H9 (cell line): ENCODE measurements around the gene TAPBPL. TPM values are rescaled to one million over a fixed set of nuclear protein-coding genes. Genes with fewer than 3 reads are reported as not detected.

ENCODE experiments used
- DNase-seq: peaks from one replicate; pipeline ENCODE4 v3.0.0-alpha.2; 2017
- H2AFZ ChIP-seq: one replicate; pipeline ENCODE4 v1.6.1; 2013; ENCODE audit warnings: mild to moderate bottlenecking, low read length, control low read depth, moderate library complexity
- H2AK5ac ChIP-seq: 2 replicates; pipeline ENCODE4 v1.6.1; 2013; ENCODE audit warnings: low read length, control low read depth, mixed read lengths; ENCODE audit not compliant: insufficient read length
- H2BK120ac ChIP-seq: one replicate; pipeline ENCODE4 v1.6.1; 2013; ENCODE audit warnings: low read depth, mild to moderate bottlenecking, low read length, control low read depth, inconsistent platforms; ENCODE audit not compliant: poor library complexity, severe bottlenecking
- H2BK12ac ChIP-seq: 2 replicates; pipeline ENCODE4 v1.6.1; 2013; ENCODE audit warnings: low read length, control low read depth, mixed read lengths, low read depth; ENCODE audit not compliant: insufficient read length
- H2BK15ac ChIP-seq: 2 replicates; pipeline ENCODE4 v1.6.1; 2013; ENCODE audit warnings: low read depth, low read length, control low read depth
- H2BK20ac ChIP-seq: one replicate; pipeline ENCODE4 v1.6.1; 2013; ENCODE audit warnings: low read depth, mild to moderate bottlenecking, low read length, control low read depth, inconsistent platforms; ENCODE audit not compliant: poor library complexity, severe bottlenecking
- H2BK5ac ChIP-seq: 2 replicates; pipeline ENCODE4 v1.6.1; 2013; ENCODE audit warnings: low read length, control low read depth, mixed read lengths; ENCODE audit not compliant: insufficient read length
- H3K14ac ChIP-seq: 2 replicates; pipeline ENCODE4 v1.6.1; 2013; ENCODE audit warnings: low read length, control low read depth; ENCODE audit not compliant: insufficient read depth
- H3K18ac ChIP-seq: 2 replicates; pipeline ENCODE4 v1.6.1; 2013; ENCODE audit warnings: low read depth, mild to moderate bottlenecking, mixed read lengths, low read length, control low read depth; ENCODE audit not compliant: insufficient read length
- H3K23ac ChIP-seq: 2 replicates; pipeline ENCODE4 v1.6.1; 2013; ENCODE audit warnings: low read length, control low read depth, mixed read lengths, low read depth; ENCODE audit not compliant: insufficient read length
- H3K23me2 ChIP-seq: 2 replicates; pipeline ENCODE4 v1.6.1; 2013; ENCODE audit warnings: low read depth, mild to moderate bottlenecking, mixed read lengths, low read length, control low read depth; ENCODE audit not compliant: insufficient read length, poor library complexity, severe bottlenecking
- H3K27ac ChIP-seq: 2 replicates; pipeline ENCODE4 v1.5.1; 2013; ENCODE audit warnings: low read length, control low read depth, mixed read lengths, low read depth; ENCODE audit not compliant: insufficient read length
- H3K27me3 ChIP-seq: 2 replicates; pipeline ENCODE4 v1.6.1; 2013; ENCODE audit warnings: low read length, control low read depth, inconsistent platforms; ENCODE audit not compliant: insufficient read depth
- H3K4ac ChIP-seq: 2 replicates; pipeline ENCODE4 v1.6.1; 2013; ENCODE audit warnings: low read depth, mild to moderate bottlenecking, control low read depth, inconsistent platforms, low read length, moderate library complexity
- H3K4me1 ChIP-seq: 2 replicates; pipeline ENCODE4 v1.6.1; 2013; ENCODE audit warnings: low read length, control low read depth, inconsistent platforms; ENCODE audit not compliant: insufficient read depth
- H3K4me2 ChIP-seq: 2 replicates; pipeline ENCODE4 v1.6.1; 2013; ENCODE audit warnings: low read length, control low read depth, mixed read lengths; ENCODE audit not compliant: insufficient read length, insufficient read depth
- H3K56ac ChIP-seq: 2 replicates; pipeline ENCODE4 v1.6.1; 2013; ENCODE audit warnings: low read depth, mild to moderate bottlenecking, mixed read lengths, low read length, control low read depth; ENCODE audit not compliant: insufficient read length
- H3K79me1 ChIP-seq: 2 replicates; pipeline ENCODE4 v1.6.1; 2013; ENCODE audit warnings: low read depth, mild to moderate bottlenecking, moderate library complexity, low read length, control low read depth, inconsistent platforms; ENCODE audit not compliant: insufficient read depth, poor library complexity, severe bottlenecking
- H3K79me2 ChIP-seq: 2 replicates; pipeline ENCODE4 v1.6.1; 2013; ENCODE audit warnings: low read length, control low read depth, inconsistent platforms; ENCODE audit not compliant: insufficient read depth
- H3K9ac ChIP-seq: 2 replicates; pipeline ENCODE4 v1.6.1; 2013; ENCODE audit warnings: low read length, control low read depth, mixed read lengths; ENCODE audit not compliant: insufficient read length; ENCODE audit errors: extremely low read depth
- H3K9me3 ChIP-seq: one replicate; pipeline ENCODE4 v1.6.1; 2013; ENCODE audit warnings: low read depth, low read length, inconsistent platforms; ENCODE audit not compliant: control insufficient read depth
- H3T11ph ChIP-seq: one replicate; pipeline ENCODE4 v1.6.1; 2013; ENCODE audit warnings: mild to moderate bottlenecking, low read length, control low read depth, inconsistent platforms
- H4K20me1 ChIP-seq: one replicate; pipeline ENCODE4 v1.6.1; 2013; ENCODE audit not compliant: control insufficient read depth, insufficient read length, insufficient read depth
- H4K5ac ChIP-seq: 2 replicates; pipeline ENCODE4 v1.6.1; 2013; ENCODE audit warnings: low read depth, mild to moderate bottlenecking, mixed read lengths, low read length, control low read depth; ENCODE audit not compliant: insufficient read length
- H4K8ac ChIP-seq: replicated peaks from 2 replicates; pipeline ENCODE4 v1.6.1; 2013; ENCODE audit warnings: low read length, control low read depth, mixed read lengths, low read depth; ENCODE audit not compliant: insufficient read length
- H4K91ac ChIP-seq: 2 replicates; pipeline ENCODE4 v1.6.1; 2013; ENCODE audit warnings: low read depth, mild to moderate bottlenecking, moderate library complexity, mixed read lengths, low read length, control low read depth; ENCODE audit not compliant: insufficient read length
- H3K27ac Mint-ChIP-seq, 3 experiments: 2 replicates in 2 of 3; 3 replicates in 1 of 3; pipeline ENCODE4 v1.8.0; 2020 to 2021; ENCODE audit warnings: mixed read lengths in 3 of 3, mild to moderate bottlenecking in 1 of 3, moderate library complexity in 1 of 3
- H3K27me3 Mint-ChIP-seq: 2 replicates; pipeline ENCODE4 v1.8.0; 2021; ENCODE audit warnings: low read depth, mild to moderate bottlenecking, moderate library complexity, mixed read lengths
- H3K36me3 Mint-ChIP-seq, 3 experiments: 2 replicates in 2 of 3; 3 replicates in 1 of 3; pipeline ENCODE4 v1.8.0; 2020 to 2021; ENCODE audit warnings: low read depth in 3 of 3, mixed read lengths in 3 of 3; ENCODE audit not compliant: insufficient read depth in 1 of 3
- H3K4me1 Mint-ChIP-seq, 2 experiments: 2 replicates each; pipeline ENCODE4 v1.8.0; 2020; ENCODE audit warnings: mixed read lengths in 2 of 2
- H3K4me3 Mint-ChIP-seq, 2 experiments: 2 replicates in 1 of 2; 3 replicates in 1 of 2; pipeline ENCODE4 v1.8.0; 2020 to 2021; ENCODE audit warnings: mild to moderate bottlenecking in 2 of 2, mixed read lengths in 2 of 2, moderate library complexity in 1 of 2
- H3K9me3 Mint-ChIP-seq, 2 experiments: 2 replicates in 1 of 2; 3 replicates in 1 of 2; pipeline ENCODE4 v1.8.0; 2020; ENCODE audit warnings: mild to moderate bottlenecking in 2 of 2, mixed read lengths in 2 of 2, moderate library complexity in 1 of 2
- WGBS: extraction: QIAGEN DNeasy Blood & Tissue Kit; methylation state at CpG from one replicate; pipeline ENCODE4 v1.1.7; 2013; ENCODE audit warnings: missing lambda C conversion rate, low lambda C conversion rate, mixed read lengths; ENCODE audit not compliant: insufficient read length; ENCODE audit errors: extremely low coverage; 5-methylcytosine and 5-hydroxymethylcytosine counted together
- total RNA-seq: library from RNA; stranded (reverse); gene quantifications from 2 replicates; pipeline ENCODE4 v1.2.1, GENCODE V29; 2021
- TF ChIP-seq, protein P1 (sequence below): fragments of 200-600 bp; sonication (generic); conservative IDR thresholded peaks from 3 replicates; pipeline ENCODE4 v1.8.0; 2021; ENCODE audit warnings: antibody characterized with exemption, mild to moderate bottlenecking

The TAPBPL gene
- total RNA-seq, 1 experiment from 2014 or later, result 1.4 TPM

DNA sequence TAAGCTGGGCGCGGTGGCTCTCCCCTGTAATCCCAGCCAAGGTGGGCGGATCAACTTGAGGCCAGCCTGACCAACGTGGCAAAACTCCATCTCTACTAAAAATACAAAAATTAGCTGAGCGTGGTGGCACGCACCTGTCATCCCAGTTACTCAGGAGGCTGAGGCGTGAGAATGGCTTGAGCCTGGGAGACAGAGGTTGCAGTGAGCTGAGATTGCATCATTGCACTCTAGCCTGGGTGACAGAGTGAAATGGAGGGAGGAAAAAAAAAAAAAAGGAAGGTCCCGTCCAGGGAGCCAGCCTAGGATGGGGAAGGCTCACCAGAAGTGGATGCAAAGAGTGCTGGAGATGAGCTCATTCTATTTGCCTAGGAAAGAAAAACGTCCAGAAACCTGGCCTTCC is 9.0 kb upstream of the TAPBPL start:
- peaks cover 8 to 21% of the 10 kb centered on the region in 2 experiments for H3K4me1 Mint-ChIP-seq
- Histone ChIP-seq H3K27ac (no peak overlapping the region), H2BK5ac (no peak overlapping the region), H3K4me2 (no peak overlapping the region), H4K91ac (no peak overlapping the region), H3K9me3 (no peaks in the 10 kb centered on the region), H3K4ac (no peak overlapping the region), H3T11ph (no peak overlapping the region), H3K79me1 (no peaks in the 10 kb centered on the region), H3K79me2 (no peaks in the 10 kb centered on the region), H2BK120ac (no peak overlapping the region), H3K27me3 (no peaks in the 10 kb centered on the region; the same call in 1 of the 2 replicates), H2AFZ (no peak overlapping the region), H3K9ac (no peak overlapping the region), H2BK15ac (no peak overlapping the region), H3K23ac (no peak overlapping the region), H3K23me2 (no peaks in the 10 kb centered on the region), H2BK20ac (no peak overlapping the region), H4K8ac (no peak overlapping the region), H3K56ac (no peak overlapping the region), H4K20me1 (no peaks in the 10 kb centered on the region), H3K14ac (no peak overlapping the region), H2BK12ac (no peak overlapping the region), H2AK5ac (no peak overlapping the region), H3K4me1 (no peaks in the 10 kb centered on the region), H4K5ac (no peak overlapping the region), H3K18ac (no peak overlapping the region)
- no peaks in the 10 kb centered on the region; a peak in 1 of 7 replicates for H3K36me3 Mint-ChIP-seq
- no peaks in the 10 kb centered on the region for H3K9me3 Mint-ChIP-seq
- WGBS, result no CpG with 5 or more reads among the region's 9 CpGs
- H3K4me3 Mint-ChIP-seq, result no peak overlapping the region
- TF ChIP-seq, protein P1, sequence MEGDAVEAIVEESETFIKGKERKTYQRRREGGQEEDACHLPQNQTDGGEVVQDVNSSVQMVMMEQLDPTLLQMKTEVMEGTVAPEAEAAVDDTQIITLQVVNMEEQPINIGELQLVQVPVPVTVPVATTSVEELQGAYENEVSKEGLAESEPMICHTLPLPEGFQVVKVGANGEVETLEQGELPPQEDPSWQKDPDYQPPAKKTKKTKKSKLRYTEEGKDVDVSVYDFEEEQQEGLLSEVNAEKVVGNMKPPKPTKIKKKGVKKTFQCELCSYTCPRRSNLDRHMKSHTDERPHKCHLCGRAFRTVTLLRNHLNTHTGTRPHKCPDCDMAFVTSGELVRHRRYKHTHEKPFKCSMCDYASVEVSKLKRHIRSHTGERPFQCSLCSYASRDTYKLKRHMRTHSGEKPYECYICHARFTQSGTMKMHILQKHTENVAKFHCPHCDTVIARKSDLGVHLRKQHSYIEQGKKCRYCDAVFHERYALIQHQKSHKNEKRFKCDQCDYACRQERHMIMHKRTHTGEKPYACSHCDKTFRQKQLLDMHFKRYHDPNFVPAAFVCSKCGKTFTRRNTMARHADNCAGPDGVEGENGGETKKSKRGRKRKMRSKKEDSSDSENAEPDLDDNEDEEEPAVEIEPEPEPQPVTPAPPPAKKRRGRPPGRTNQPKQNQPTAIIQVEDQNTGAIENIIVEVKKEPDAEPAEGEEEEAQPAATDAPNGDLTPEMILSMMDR, result no peak
- DNase-seq, result no peak
- H3K27ac Mint-ChIP-seq, result no peak overlapping the region
- H3K27me3 Mint-ChIP-seq, result no peaks in the 10 kb centered on the region
